HepG2 (cell line): ENCODE data around the gene OR2L3. TPM values are rescaled to one million over a fixed set of nuclear protein-coding genes. Genes with fewer than 3 reads are reported as not detected.

ENCODE experiments used
- ATAC-seq: fragments of 200-7000 bp; cut with Tn5 transposase; 3 replicates; pipeline ENCODE4 v1.9.1; 2020; ENCODE audit warnings: mild to moderate bottlenecking, moderate library complexity
- BruUV-seq: library from RNA; stranded (reverse); fragments of 400-500 nt; replicated peaks from 2 replicates; lab custom pipeline; 2021; lab: Mats Ljungman, UMichigan
- CTCF ChIA-PET: fragments of 300-600 bp; formaldehyde crosslinking; extraction: SDS; loops from one replicate; lab custom pipeline; 2021; ENCODE audit warnings: low total read pairs, inconsistent platforms, low intra/inter-chr PET ratio; lab: Yijun Ruan, JAX
- POLR2A ChIA-PET: fragments of 350-600 bp; sonication (Branson Sonifier 250); formaldehyde crosslinking; loops from one replicate; lab custom pipeline; 2020; ENCODE audit warnings: antibody characterized with exemption, inconsistent platforms; lab: Yijun Ruan, JAX
- DNase-seq: peaks from one replicate; pipeline ENCODE4 v3.0.0-alpha.2; 2015; ENCODE audit warnings: low spot score
- FAIRE-seq: peaks from 3 replicates; lab custom pipeline; 2011; peaks lifted over from hg19 to GRCh38; lab: Jason Lieb, UNC
- H2AFZ ChIP-seq: one replicate; pipeline ENCODE4 v1.6.1; 2011; ENCODE audit warnings: low read length, inconsistent platforms
- H3K27ac ChIP-seq: fragments of 300-600 bp; 3 replicates; pipeline ENCODE4 v1.8.0; 2011; ENCODE audit warnings: mixed run types, mild to moderate bottlenecking, mixed read lengths, low read length, inconsistent platforms; ENCODE audit not compliant: insufficient read depth; ENCODE audit errors: extremely low read length
- H3K27me3 ChIP-seq, 2 experiments: fragments of 200-600 bp in 1 of 2; 2 replicates in 1 of 2; 3 replicates in 1 of 2; pipeline versions ENCODE4 v1.6.0 to v1.8.0; 2011; ENCODE audit warnings: low read length in 2 of 2, mild to moderate bottlenecking in 2 of 2, moderate library complexity in 2 of 2, inconsistent platforms in 1 of 2; ENCODE audit not compliant: insufficient read depth in 2 of 2, control insufficient read depth in 1 of 2
- H3K36me3 ChIP-seq, 2 experiments: fragments of 200-600 bp in 1 of 2; replicated peaks in 1 of 2; 2 replicates in 1 of 2; 3 replicates in 1 of 2; pipeline versions ENCODE4 v1.5.1 to v1.8.0; 2011; ENCODE audit warnings: low read length in 2 of 2, inconsistent platforms in 1 of 2; ENCODE audit not compliant: insufficient read depth in 2 of 2, control insufficient read depth in 1 of 2
- H3K4me1 ChIP-seq: 2 replicates; pipeline ENCODE4 v1.5.1; 2012; ENCODE audit warnings: low read length, inconsistent platforms; ENCODE audit not compliant: insufficient read depth
- H3K4me2 ChIP-seq: 2 replicates; pipeline ENCODE4 v1.6.0; 2011; ENCODE audit warnings: low read depth, low read length, inconsistent platforms
- H3K4me3 ChIP-seq, 3 experiments: fragments of 200-600 bp in 1 of 3; sonication (generic), shearing (Covaris generic) in 1 of 3; replicated peaks in 1 of 3; 2 replicates each; pipeline ENCODE4 v1.5.1; 2011 to 2016; ENCODE audit warnings: low read length in 3 of 3, inconsistent platforms in 2 of 3, low read depth in 2 of 3, mild to moderate bottlenecking in 2 of 3, control low read depth in 1 of 3, mixed read lengths in 1 of 3; ENCODE audit not compliant: insufficient read depth in 1 of 3
- H3K79me2 ChIP-seq: one replicate; pipeline ENCODE4 v1.6.1; 2011; ENCODE audit warnings: low read length, inconsistent platforms; ENCODE audit not compliant: insufficient read depth
- H3K9ac ChIP-seq: 2 replicates; pipeline ENCODE4 v1.6.0; 2011; ENCODE audit warnings: mild to moderate bottlenecking, low read depth, low read length, inconsistent platforms; ENCODE audit not compliant: insufficient read depth
- H3K9me3 ChIP-seq: 2 replicates; pipeline ENCODE4 v1.5.1; 2012; ENCODE audit warnings: mild to moderate bottlenecking, low read length
- H4K20me1 ChIP-seq: 2 replicates; pipeline ENCODE4 v1.6.0; 2011; ENCODE audit warnings: inconsistent platforms, mild to moderate bottlenecking, low read length, moderate library complexity; ENCODE audit not compliant: insufficient read depth
- KDM1A ChIP-seq: IDR thresholded peaks from 2 replicates; pipeline ENCODE4 v1.6.1; 2016; ENCODE audit warnings: missing compliant biosample characterization
- NFKB2 ChIP-seq: sonication (generic); formaldehyde crosslinking; IDR thresholded peaks from 2 replicates; pipeline ENCODE4 v1.4.0; 2020; ENCODE audit warnings: missing genetic modification reagents, borderline replicate concordance
- ZNF512 ChIP-seq: sonication (generic); formaldehyde crosslinking; IDR thresholded peaks from 2 replicates; pipeline ENCODE4 v1.4.0; 2020; ENCODE audit warnings: mild to moderate bottlenecking, missing genetic modification reagents
- ZNF564 ChIP-seq: sonication (generic); formaldehyde crosslinking; IDR thresholded peaks from 2 replicates; pipeline ENCODE4 v1.8.1; 2023; ENCODE audit warnings: mild to moderate bottlenecking, missing genetic modification reagents
- WGBS: methylation state at CpG from one replicate; pipeline ENCODE4 v1.1.6; 2017; ENCODE audit warnings: low lambda C conversion rate; 5-methylcytosine and 5-hydroxymethylcytosine counted together
- in situ Hi-C: cut with HindIII; loops from 2 replicates; pipeline ENCODE4 v1.10.0; 2017; ENCODE audit warnings: low pct_unique_long_range_greater_than_20kb; ENCODE audit not compliant: extremely low pct_ligation_motif_present
- intact Hi-C: fragments of 100-400 bp; cut with micrococcal nuclease; formaldehyde crosslinking; loops from one replicate; pipeline ENCODE4 v1.10.0; 2022; ENCODE audit not compliant: unreplicated experiment
- polyA plus RNA-seq, 8 experiments: library from polyadenylated mRNA; depleted of rRNA in 3 of 8; stranded (reverse) in 7 of 8; unstranded in 1 of 8; fragments of >200 nt; fragmentation: Illumina TruSeq in 4 of 8; extraction: Trizol in 4 of 8; gene quantifications; 2 replicates each; pipeline versions ENCODE4 v1.2.1 to v1.2.3, GENCODE V29; 2011 to 2016; ENCODE audit warnings: low read depth in 4 of 8, missing spikeins in 1 of 8, mixed read lengths in 1 of 8; ENCODE audit not compliant: insufficient read depth in 1 of 8
- total RNA-seq, 5 experiments: library from RNA; depleted of rRNA; stranded (reverse); fragments of >200 nt; fragmentation: Illumina TruSeq; extraction: Trizol; gene quantifications; 2 replicates each; pipeline ENCODE4 v1.2.3, GENCODE V29; 2016; ENCODE audit warnings: low read depth in 1 of 5
- TF ChIP-seq, protein P1 (sequence below), 2 experiments: fragments of 450-650 bp in 1 of 2; sonication (generic) in 1 of 2; formaldehyde crosslinking in 1 of 2; IDR thresholded peaks; 2 replicates each; pipeline versions ENCODE4 v1.6.1 to v1.8.0; 2016 to 2022; ENCODE audit warnings: antibody characterized with exemption in 1 of 2, mild to moderate bottlenecking in 1 of 2, missing genetic modification reagents in 1 of 2

OR2L3 gene
- total and polyA plus RNA-seq, 2 of the 13 experiments (the other 11 are each of a cell fraction or from before 2014, with no cell fraction given), result not detected

DNA sequence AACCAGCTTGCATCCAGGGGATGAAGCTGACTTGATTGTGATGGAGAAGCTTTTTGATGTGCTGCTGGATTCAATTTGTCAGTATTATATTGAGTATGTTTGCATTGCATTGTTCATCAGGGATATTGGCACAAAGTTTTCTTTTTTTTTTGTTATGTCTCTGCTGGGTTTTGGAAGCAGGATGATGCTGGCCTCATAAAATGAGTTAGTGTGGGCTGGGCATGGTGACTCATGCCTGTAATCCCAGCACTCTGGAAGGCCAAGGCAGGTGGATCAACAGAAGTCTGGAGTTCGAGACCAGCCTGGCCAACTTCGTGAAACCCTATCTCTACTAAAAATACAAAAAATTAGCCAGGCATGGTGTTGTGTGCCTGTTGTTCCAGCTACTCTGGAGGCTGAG lies 8.6 kb downstream of the OR2L3 start:
- no peak for DNase-seq
- H3K27ac ChIP-seq, result no peak overlapping the region
- H3K4me2 ChIP-seq, result no peak overlapping the region
- no peak for FAIRE-seq
- peaks cover 80% of the 10 kb centered on the region for H3K9me3 ChIP-seq
- no peaks in the 10 kb centered on the region for H3K79me2 ChIP-seq
- TF ChIP-seq KDM1A (no peak), ZNF512 (CRISPR knock-in tag) (no peak), NFKB2 (no peak), ZNF564 (CRISPR knock-in tag) (no peak)
- TF ChIP-seq, protein P1, sequence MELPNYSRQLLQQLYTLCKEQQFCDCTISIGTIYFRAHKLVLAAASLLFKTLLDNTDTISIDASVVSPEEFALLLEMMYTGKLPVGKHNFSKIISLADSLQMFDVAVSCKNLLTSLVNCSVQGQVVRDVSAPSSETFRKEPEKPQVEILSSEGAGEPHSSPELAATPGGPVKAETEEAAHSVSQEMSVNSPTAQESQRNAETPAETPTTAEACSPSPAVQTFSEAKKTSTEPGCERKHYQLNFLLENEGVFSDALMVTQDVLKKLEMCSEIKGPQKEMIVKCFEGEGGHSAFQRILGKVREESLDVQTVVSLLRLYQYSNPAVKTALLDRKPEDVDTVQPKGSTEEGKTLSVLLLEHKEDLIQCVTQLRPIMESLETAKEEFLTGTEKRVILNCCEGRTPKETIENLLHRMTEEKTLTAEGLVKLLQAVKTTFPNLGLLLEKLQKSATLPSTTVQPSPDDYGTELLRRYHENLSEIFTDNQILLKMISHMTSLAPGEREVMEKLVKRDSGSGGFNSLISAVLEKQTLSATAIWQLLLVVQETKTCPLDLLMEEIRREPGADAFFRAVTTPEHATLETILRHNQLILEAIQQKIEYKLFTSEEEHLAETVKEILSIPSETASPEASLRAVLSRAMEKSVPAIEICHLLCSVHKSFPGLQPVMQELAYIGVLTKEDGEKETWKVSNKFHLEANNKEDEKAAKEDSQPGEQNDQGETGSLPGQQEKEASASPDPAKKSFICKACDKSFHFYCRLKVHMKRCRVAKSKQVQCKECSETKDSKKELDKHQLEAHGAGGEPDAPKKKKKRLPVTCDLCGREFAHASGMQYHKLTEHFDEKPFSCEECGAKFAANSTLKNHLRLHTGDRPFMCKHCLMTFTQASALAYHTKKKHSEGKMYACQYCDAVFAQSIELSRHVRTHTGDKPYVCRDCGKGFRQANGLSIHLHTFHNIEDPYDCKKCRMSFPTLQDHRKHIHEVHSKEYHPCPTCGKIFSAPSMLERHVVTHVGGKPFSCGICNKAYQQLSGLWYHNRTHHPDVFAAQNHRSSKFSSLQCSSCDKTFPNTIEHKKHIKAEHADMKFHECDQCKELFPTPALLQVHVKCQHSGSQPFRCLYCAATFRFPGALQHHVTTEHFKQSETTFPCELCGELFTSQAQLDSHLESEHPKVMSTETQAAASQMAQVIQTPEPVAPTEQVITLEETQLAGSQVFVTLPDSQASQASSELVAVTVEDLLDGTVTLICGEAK (IDR thresholded peaks at IDR 0.05), result no peak
- TF ChIP-seq, protein P1 (CRISPR knock-in tag; IDR thresholded peaks at IDR 0.05), result no peak
- TF ChIP-seq, all 625 proteins: peak for 0
- no peaks in the 10 kb centered on the region for H3K36me3 ChIP-seq
- no peaks in the 10 kb centered on the region for H4K20me1 ChIP-seq
- BruUV-seq, result no TSS peak
- in situ Hi-C loops (no loop called here), intact Hi-C loops (no loop called here)
- H2AFZ ChIP-seq, result no peak overlapping the region
- ChIA-PET CTCF (no interaction called here), POLR2A (no interaction called here)
- no peak overlapping the region for H3K9ac ChIP-seq
- no peak overlapping the region for H3K4me3 ChIP-seq
- H3K4me1 ChIP-seq, result no peaks in the 10 kb centered on the region
- ATAC-seq, result no peak
- 0% methylated on average over 2 of the region's 2 CpGs for WGBS
- H3K27me3 ChIP-seq, result no peaks in the 10 kb centered on the region
